ENCODE data around the gene CXCL9. TPM values are rescaled to one million over a fixed set of nuclear protein-coding genes. Genes with fewer than 3 reads are reported as not detected.

CXCL9 gene
- total and polyA plus RNA-seq, 8 donors, result 0.25 to 4.3 (median 0.81) TPM; not detected in 2

GRCh38 chr4:76009311-76009710, 2.0 kb upstream of the CXCL9 start:
- H3K36me3 ChIP-seq, result no peaks in the 10 kb centered on the region
- no peaks in the 10 kb centered on the region for H3K9me3 ChIP-seq
- no peak overlapping the region for H3K27ac ChIP-seq
- no peak for DNase-seq
- no peaks in the 10 kb centered on the region for H3K27me3 ChIP-seq
- H3K4me1 ChIP-seq, result peaks cover 0 to 16% (median 8%) of the 10 kb centered on the region in 4 donors
- no peak for TF ChIP-seq POLR2A (IDR thresholded peaks at IDR 0.05)
- no peak for TF ChIP-seq CTCF (IDR thresholded peaks at IDR 0.05)
- TF ChIP-seq EP300 (IDR thresholded peaks at IDR 0.05), result no peak
- TF ChIP-seq POLR2AphosphoS5 (IDR thresholded peaks at IDR 0.05), result no peak
- WGBS, 5 donors, result 78 to 87% (median 84%) methylated on average over 5 of the region's 5 CpGs
- intact Hi-C loops (cut with DNase I; ENCODE audit: low total_unique reads), result no loop called here
- no peak overlapping the region for H3K4me3 ChIP-seq

GRCh38 chr4:76003620-76004019, 3.7 kb downstream of the CXCL9 start:
- intact Hi-C loops (cut with DNase I; ENCODE audit: low total_unique reads), result no loop called here
- Histone ChIP-seq H3K4me1 (no peaks in the 10 kb centered on the region), H3K4me3 (no peak overlapping the region), H3K27me3 (no peaks in the 10 kb centered on the region), H3K27ac (no peak overlapping the region), H3K36me3 (no peaks in the 10 kb centered on the region), H3K9me3 (no peaks in the 10 kb centered on the region)
- no peak for TF ChIP-seq CTCF (IDR thresholded peaks at IDR 0.05)
- TF ChIP-seq POLR2AphosphoS5 (IDR thresholded peaks at IDR 0.05), result no peak
- no peak for TF ChIP-seq POLR2A (IDR thresholded peaks at IDR 0.05)
- TF ChIP-seq EP300 (IDR thresholded peaks at IDR 0.05), result no peak
- DNase-seq, result no peak
- WGBS, 5 donors, result 77 to 83% (median 79%) methylated on average over 3 of the region's 3 CpGs

- TF ChIP-seq POLR2AphosphoS5 (IDR thresholded peaks at IDR 0.05), result no peak
- TF ChIP-seq POLR2A (IDR thresholded peaks at IDR 0.05), result no peak
- TF ChIP-seq EP300 (IDR thresholded peaks at IDR 0.05), result no peak
- TF ChIP-seq CTCF (IDR thresholded peaks at IDR 0.05), result no peak
- Histone ChIP-seq H3K9me3 (no peaks in the 10 kb centered on the region), H3K27me3 (no peaks in the 10 kb centered on the region), H3K4me3 (no peak overlapping the region), H3K4me1 (no peaks in the 10 kb centered on the region), H3K27ac (no peak overlapping the region), H3K36me3 (no peaks in the 10 kb centered on the region)
- no peak for DNase-seq
- intact Hi-C loops (cut with DNase I; ENCODE audit: low total_unique reads), result no loop called here
- 49 to 70% (median 66%) methylated on average over 2 of the region's 2 CpGs for WGBS, 5 donors
Measured at GRCh38 chr4:76003035-76003434, 4.3 kb downstream of the CXCL9 start.

- TF ChIP-seq POLR2A (IDR thresholded peaks at IDR 0.05), result no peak
- TF ChIP-seq EP300 (IDR thresholded peaks at IDR 0.05), result no peak
- TF ChIP-seq POLR2AphosphoS5 (IDR thresholded peaks at IDR 0.05), result no peak
- no peak for TF ChIP-seq CTCF (IDR thresholded peaks at IDR 0.05)
- no peaks in the 10 kb centered on the region for H3K27me3 ChIP-seq
- intact Hi-C loops (cut with DNase I; ENCODE audit: low total_unique reads), result no loop called here
- H3K9me3 ChIP-seq, result no peaks in the 10 kb centered on the region
- no peak overlapping the region for H3K4me3 ChIP-seq
- no peaks in the 10 kb centered on the region for H3K4me1 ChIP-seq
- WGBS, 5 donors, result 74 to 86% (median 77%) methylated on average over 4 of the region's 4 CpGs
- H3K36me3 ChIP-seq, result no peaks in the 10 kb centered on the region
- no peak overlapping the region for H3K27ac ChIP-seq
- no peak for DNase-seq
Measured at GRCh38 chr4:76002176-76002575, 5.1 kb downstream of the CXCL9 start.

Measured in stomach (tissue), 9 donors.